Stomach (tissue), 9 donors: ENCODE results near the gene DFFB. TPM values are rescaled to one million over a fixed set of nuclear protein-coding genes. Genes with fewer than 3 reads are reported as not detected.

Experiments
- DNase-seq, 2 donors: peaks; one replicate each; pipeline versions ENCODE4 v3.0.0 to v3.0.0-alpha.2; 2013 to 2019
- H3K27ac ChIP-seq, 5 donors: fragments of 200-600 bp in 4 of 5; sonication (generic) in 4 of 5; one replicate each; pipeline ENCODE4 v1.5.1; 2013 to 2019; ENCODE audit warnings: mild to moderate bottlenecking in 1 of 5, moderate library complexity in 1 of 5
- H3K27me3 ChIP-seq, 3 donors: fragments of 200-600 bp; sonication (generic); one replicate each; pipeline ENCODE4 v1.5.1; 2017 to 2019; ENCODE audit warnings: mixed run types in 1 of 3
- H3K36me3 ChIP-seq, 4 donors: fragments of 200-600 bp; sonication (generic); 1 replicate in 3 of 4; 2 replicates in 1 of 4; pipeline ENCODE4 v1.5.1; 2016 to 2019
- H3K4me1 ChIP-seq, 4 donors: fragments of 200-600 bp; sonication (generic); one replicate each; pipeline ENCODE4 v1.5.1; 2016 to 2019
- H3K4me3 ChIP-seq, 4 donors: fragments of 200-600 bp; sonication (generic) in 3 of 4; one replicate each; pipeline ENCODE4 v1.5.1; 2016 to 2019; ENCODE audit warnings: mild to moderate bottlenecking in 1 of 4
- H3K9me3 ChIP-seq, 4 donors: fragments of 200-600 bp; sonication (generic); one replicate each; pipeline ENCODE4 v1.5.1; 2016 to 2019
- EP300 ChIP-seq: sonication (generic); formaldehyde crosslinking; IDR thresholded peaks from one replicate; pipeline ENCODE4 v1.6.1; 2017; ENCODE audit warnings: antibody characterized with exemption
- POLR2A ChIP-seq, 4 donors: fragments of 450-650 bp; IDR thresholded peaks; one replicate each; pipeline ENCODE4 v1.6.1; 2016; ENCODE audit warnings: antibody characterized with exemption in 4 of 4, control low read depth in 2 of 4, mild to moderate bottlenecking in 1 of 4, moderate library complexity in 1 of 4
- POLR2AphosphoS5 ChIP-seq, 3 donors: sonication (generic); formaldehyde crosslinking; IDR thresholded peaks; one replicate each; pipeline ENCODE4 v1.6.1; 2016; ENCODE audit warnings: antibody characterized with exemption in 3 of 3
- WGBS, 5 donors: extraction: QIAGEN DNeasy Blood & Tissue Kit in 3 of 5; methylation state at CpG; one replicate each; pipeline versions ENCODE4 v1.1.5 to v1.1.7; 2013 to 2018; 5-methylcytosine and 5-hydroxymethylcytosine counted together
- intact Hi-C: fragments of 100-400 bp; cut with DNase I; formaldehyde crosslinking; loops from one replicate; pipeline ENCODE4 v1.15.1; 2023; ENCODE audit warnings: low total_unique reads
- polyA plus RNA-seq, 3 donors: library from polyadenylated mRNA; stranded (reverse); fragments of 200-250 nt; gene quantifications; one replicate each; pipeline ENCODE4 v1.2.3, GENCODE V29; 2013
- total RNA-seq, 5 donors: library from RNA; depleted of rRNA; stranded (reverse); fragments of >200 nt; gene quantifications; one replicate each; pipeline versions ENCODE4 v1.1.0 to v1.2.3, GENCODE V29; 2014 to 2016
- TF ChIP-seq, protein P1 (sequence below), 7 experiments: fragments of 450-650 bp in 4 of 7; fragments of 200-600 bp in 3 of 7; sonication (generic) in 3 of 7; IDR thresholded peaks; one replicate each; pipeline ENCODE4 v1.5.1; 2016 to 2019; ENCODE audit warnings: antibody characterized with exemption in 7 of 7, control low read depth in 2 of 7, mild to moderate bottlenecking in 1 of 7
- donor health status: healthy with polysubstance abuse.
- donor health status: Bipolar disorder and iron deficiency.
- donor health status: healthy.

Gene DFFB
- total and polyA plus RNA-seq, 8 donors: 1.2 to 9.3 (median 4.8) TPM

DNA sequence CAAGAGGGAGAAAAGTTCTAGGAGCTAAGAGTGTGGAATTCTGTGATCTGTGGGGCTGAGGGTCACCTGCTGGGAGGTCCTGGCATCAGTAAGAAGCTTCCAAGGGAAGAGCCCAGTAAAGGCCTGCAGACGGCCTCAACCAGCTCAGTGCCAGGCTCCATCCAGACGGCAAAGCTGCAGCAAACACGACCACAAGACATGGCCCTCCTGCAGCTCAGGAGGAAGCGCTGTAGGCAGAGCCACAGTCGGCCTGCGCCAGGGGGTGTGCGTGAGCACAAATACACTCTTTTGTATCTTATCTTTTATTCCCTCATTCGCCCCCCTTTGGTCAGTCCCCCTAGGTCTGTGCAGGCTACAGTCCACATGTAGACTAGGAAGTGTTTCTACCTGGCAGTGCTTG is 29.4 kb downstream of the DFFB start:
- no peaks in the 10 kb centered on the region for H3K27me3 ChIP-seq
- H3K36me3 ChIP-seq: peaks cover 38 to 98% (median 89%) of the 10 kb centered on the region in 4 donors
- DNase-seq: no peak
- TF ChIP-seq, protein P1, sequence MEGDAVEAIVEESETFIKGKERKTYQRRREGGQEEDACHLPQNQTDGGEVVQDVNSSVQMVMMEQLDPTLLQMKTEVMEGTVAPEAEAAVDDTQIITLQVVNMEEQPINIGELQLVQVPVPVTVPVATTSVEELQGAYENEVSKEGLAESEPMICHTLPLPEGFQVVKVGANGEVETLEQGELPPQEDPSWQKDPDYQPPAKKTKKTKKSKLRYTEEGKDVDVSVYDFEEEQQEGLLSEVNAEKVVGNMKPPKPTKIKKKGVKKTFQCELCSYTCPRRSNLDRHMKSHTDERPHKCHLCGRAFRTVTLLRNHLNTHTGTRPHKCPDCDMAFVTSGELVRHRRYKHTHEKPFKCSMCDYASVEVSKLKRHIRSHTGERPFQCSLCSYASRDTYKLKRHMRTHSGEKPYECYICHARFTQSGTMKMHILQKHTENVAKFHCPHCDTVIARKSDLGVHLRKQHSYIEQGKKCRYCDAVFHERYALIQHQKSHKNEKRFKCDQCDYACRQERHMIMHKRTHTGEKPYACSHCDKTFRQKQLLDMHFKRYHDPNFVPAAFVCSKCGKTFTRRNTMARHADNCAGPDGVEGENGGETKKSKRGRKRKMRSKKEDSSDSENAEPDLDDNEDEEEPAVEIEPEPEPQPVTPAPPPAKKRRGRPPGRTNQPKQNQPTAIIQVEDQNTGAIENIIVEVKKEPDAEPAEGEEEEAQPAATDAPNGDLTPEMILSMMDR (IDR thresholded peaks at IDR 0.05): no peak
- TF ChIP-seq POLR2AphosphoS5 (IDR thresholded peaks at IDR 0.05): no peak
- H3K9me3 ChIP-seq: no peaks in the 10 kb centered on the region
- WGBS, 5 donors: 64 to 88% (median 84%) methylated on average over 8 of the region's 8 CpGs
- peaks cover 0 to 8% (median 3%) of the 10 kb centered on the region in 4 donors for H3K4me1 ChIP-seq
- H3K27ac ChIP-seq: no peak overlapping the region
- intact Hi-C loops: no loop called here
- no peak overlapping the region for H3K4me3 ChIP-seq

DNA sequence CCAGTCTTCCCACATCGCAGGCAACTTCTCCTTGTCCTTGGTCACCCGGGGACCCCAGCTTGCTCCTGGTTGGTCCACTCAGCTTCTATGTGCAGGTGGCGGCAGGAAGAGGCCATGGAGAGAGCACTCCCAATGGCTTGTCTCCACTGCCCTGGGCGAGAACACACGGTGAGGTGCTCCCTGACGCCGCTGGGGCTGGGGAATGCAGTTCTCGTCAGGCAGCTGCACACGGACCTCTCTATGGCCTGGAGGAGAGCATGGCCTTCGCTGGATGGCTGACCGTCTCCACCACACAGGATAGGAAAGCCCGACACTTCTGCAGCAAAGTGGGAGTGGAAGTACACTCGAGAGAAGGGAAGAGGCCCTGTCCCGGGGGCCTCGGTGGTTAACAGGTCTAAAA is 31.0 kb downstream of the DFFB start:
- 92 to 95% (median 94%) methylated on average over 12 to 15 of the region's 15 CpGs for WGBS, 5 donors
- intact Hi-C loops: no loop called here
- no peaks in the 10 kb centered on the region for H3K9me3 ChIP-seq
- TF ChIP-seq POLR2AphosphoS5 (IDR thresholded peaks at IDR 0.05) (no peak), EP300 (no peak), POLR2A (IDR thresholded peaks at IDR 0.05) (no peak)
- TF ChIP-seq, protein P1 (IDR thresholded peaks at IDR 0.05): no peak
- H3K27me3 ChIP-seq: no peaks in the 10 kb centered on the region
- H3K4me1 ChIP-seq: peaks cover 0 to 16% (median 8%) of the 10 kb centered on the region in 4 donors
- H3K36me3 ChIP-seq: peaks cover 38 to 88% (median 88%) of the 10 kb centered on the region in 4 donors
- no peak for DNase-seq
- no peak overlapping the region for H3K27ac ChIP-seq
- H3K4me3 ChIP-seq: no peak overlapping the region

DNA sequence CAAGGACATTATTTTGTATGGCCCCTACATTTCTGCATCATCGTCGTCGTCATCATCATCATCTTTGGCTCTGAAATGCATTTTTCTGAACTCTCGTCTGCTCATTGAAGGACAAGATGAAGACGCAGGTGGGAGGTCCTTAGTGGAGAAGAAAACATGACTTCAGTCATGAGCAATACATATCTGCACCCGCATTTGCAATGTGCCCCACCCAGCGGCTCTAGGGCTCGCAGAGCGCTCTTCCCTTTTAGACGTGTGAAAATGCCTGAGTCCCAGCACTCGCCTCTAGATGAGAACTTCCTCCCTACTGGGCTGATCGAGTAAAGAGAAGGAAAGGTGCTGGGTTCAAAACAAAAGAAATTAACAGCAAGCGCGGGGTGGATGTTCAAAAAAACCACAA is 32.7 kb downstream of the DFFB start:
- 87 to 92% (median 90%) methylated on average over 14 of the region's 14 CpGs for WGBS, 5 donors
- peaks cover 0 to 16% (median 10%) of the 10 kb centered on the region in 4 donors for H3K4me1 ChIP-seq
- H3K36me3 ChIP-seq: peaks cover 38 to 77% (median 76%) of the 10 kb centered on the region in 4 donors
- intact Hi-C loops: no loop called here
- H3K27ac ChIP-seq: no peak overlapping the region
- H3K27me3 ChIP-seq: no peaks in the 10 kb centered on the region
- DNase-seq: no peak
- no peaks in the 10 kb centered on the region for H3K9me3 ChIP-seq
- H3K4me3 ChIP-seq: no peak overlapping the region
- TF ChIP-seq POLR2A (IDR thresholded peaks at IDR 0.05) (no peak), EP300 (no peak), POLR2AphosphoS5 (IDR thresholded peaks at IDR 0.05) (no peak)
- TF ChIP-seq, protein P1 (IDR thresholded peaks at IDR 0.05): no peak

DNA sequence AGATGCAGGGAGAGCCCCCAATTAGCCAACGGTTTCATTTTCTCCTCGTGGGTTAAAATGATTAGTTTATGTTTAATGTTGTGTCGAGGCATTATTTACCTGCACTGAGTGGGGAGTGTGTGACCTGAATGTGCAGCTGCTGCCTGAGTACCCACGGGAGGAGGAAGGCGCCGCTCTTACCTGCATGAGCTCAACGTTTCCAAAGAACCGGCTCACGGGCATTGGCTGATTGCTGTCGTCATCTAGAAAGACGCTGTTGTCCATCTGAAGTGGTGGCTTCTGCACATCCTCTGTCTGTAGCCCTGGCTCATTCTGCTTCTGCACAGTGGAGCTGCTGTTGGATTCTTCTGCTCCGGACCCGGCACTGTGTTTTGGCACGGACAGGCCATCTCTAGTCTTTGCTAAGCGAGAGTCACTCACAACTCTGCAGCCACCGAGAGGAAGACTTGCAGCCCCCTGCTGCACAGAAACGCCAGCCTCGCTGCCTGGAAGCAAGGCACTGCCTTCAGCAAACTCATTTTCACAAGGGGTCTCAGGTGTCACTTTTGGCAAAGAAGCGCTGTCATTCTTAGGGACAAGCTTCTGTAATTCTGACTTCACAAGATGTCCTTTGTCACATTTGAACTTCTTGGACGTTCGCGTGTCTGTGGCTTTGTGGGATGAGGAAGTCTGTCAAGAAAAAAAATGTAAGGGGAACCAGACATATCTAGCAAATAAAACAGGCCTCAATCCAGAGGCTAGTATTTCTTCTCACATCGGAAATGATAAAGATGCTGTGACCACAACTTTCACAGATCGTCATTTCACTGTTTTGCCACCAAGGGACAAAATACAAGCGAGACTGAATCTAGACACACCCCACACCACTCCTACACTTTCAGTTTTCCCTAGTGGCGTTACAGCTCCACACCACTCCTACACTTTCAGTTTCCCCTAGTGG is 33.4 kb downstream of the DFFB start:
- DNase-seq: no peak
- no peaks in the 10 kb centered on the region for H3K27me3 ChIP-seq
- no peaks in the 10 kb centered on the region for H3K9me3 ChIP-seq
- intact Hi-C loops: no loop called here
- H3K4me1 ChIP-seq: peaks cover 0 to 23% (median 14%) of the 10 kb centered on the region in 4 donors
- TF ChIP-seq POLR2AphosphoS5 (IDR thresholded peaks at IDR 0.05) (no peak), EP300 (no peak)
- no peak overlapping the region for H3K4me3 ChIP-seq
- peak overlapping the region in 3 of 5 donors; percentile 11 to 49 (median 13) for H3K27ac ChIP-seq
- H3K36me3 ChIP-seq: peaks cover 34 to 77% (median 74%) of the 10 kb centered on the region in 4 donors
- WGBS, 5 donors: 72 to 80% (median 76%) methylated on average over 26 of the region's 26 CpGs
